ENCODE data around the gene NSG1. TPM values are rescaled to one million over a fixed set of nuclear protein-coding genes. Genes with fewer than 3 reads are reported as not detected.

Gene NSG1
- total RNA-seq, 2 experiments from 2014 or later, result 10.3 to 10.4 TPM

GRCh38 chr4:4401036-4401435, 14.1 kb downstream of the NSG1 start:
- no peak overlapping the region for H3K27ac ChIP-seq (ENCODE audit: low read depth in 1 of 2, low read length in 2 of 2)
- ATAC-seq (ENCODE audit: poor library complexity) (no peak), DNase-seq (no peak)
- no peaks in the 10 kb centered on the region for H3K4me1 ChIP-seq (ENCODE audit: insufficient read depth, low read length)
- ChIA-PET POLR2A (no interaction called here), CTCF (no interaction called here)
- Mint-ChIP-seq H3K4me3 (no peak overlapping the region), H3K27ac (no peak overlapping the region), H3K4me1 (ENCODE audit: low read depth) (no peaks in the 10 kb centered on the region), H3K9me3 (no peaks in the 10 kb centered on the region), H3K27me3 (no peaks in the 10 kb centered on the region), H3K36me3 (ENCODE audit: low read depth) (peaks cover 36% of the 10 kb centered on the region)
- peaks cover 3% of the 10 kb centered on the region for H3K36me3 ChIP-seq (ENCODE audit: insufficient read depth, low read length)
- H3K27me3 ChIP-seq (ENCODE audit: control insufficient read depth in 1 of 2, insufficient read depth in 2 of 2, low read length in 2 of 2), result no peaks in the 10 kb centered on the region
- intact Hi-C loops (cut with DNase I, micrococcal nuclease), result no loop called here
- H3K4me3 ChIP-seq (ENCODE audit: low read length), result no peak overlapping the region
- H3K9me3 ChIP-seq (ENCODE audit: control insufficient read depth in 1 of 2, insufficient read depth in 1 of 2, low read length in 2 of 2), result peaks cover 4 to 5% of the 10 kb centered on the region in 2 experiments
- TF ChIP-seq CTCF (IDR thresholded peaks at IDR 0.05), result no peak

- DNase-seq (no peak), ATAC-seq (ENCODE audit: poor library complexity) (no peak)
- H3K4me3 Mint-ChIP-seq, result no peak overlapping the region
- Histone ChIP-seq H3K4me3 (ENCODE audit: low read length) (no peak overlapping the region), H3K9me3 (ENCODE audit: control insufficient read depth in 1 of 2, insufficient read depth in 1 of 2, low read length in 2 of 2) (peaks cover 0 to 4% of the 10 kb centered on the region in 2 experiments), H3K27me3 (ENCODE audit: control insufficient read depth in 1 of 2, insufficient read depth in 2 of 2, low read length in 2 of 2) (no peaks in the 10 kb centered on the region), H3K27ac (ENCODE audit: low read depth in 1 of 2, low read length in 2 of 2) (no peak overlapping the region), H3K4me1 (ENCODE audit: insufficient read depth, low read length) (no peaks in the 10 kb centered on the region), H3K36me3 (ENCODE audit: insufficient read depth, low read length) (peaks cover 3% of the 10 kb centered on the region)
- intact Hi-C loops (cut with DNase I, micrococcal nuclease), result no loop called here
- TF ChIP-seq CTCF (IDR thresholded peaks at IDR 0.05), result no peak
- peaks cover 29% of the 10 kb centered on the region for H3K36me3 Mint-ChIP-seq (ENCODE audit: low read depth)
- ChIA-PET CTCF (no interaction called here), POLR2A (no interaction called here)
- no peaks in the 10 kb centered on the region for H3K9me3 Mint-ChIP-seq
- no peaks in the 10 kb centered on the region for H3K27me3 Mint-ChIP-seq
- H3K4me1 Mint-ChIP-seq (ENCODE audit: low read depth), result no peaks in the 10 kb centered on the region
- H3K27ac Mint-ChIP-seq, result no peak overlapping the region
Measured at GRCh38 chr4:4402966-4403365, 16.1 kb downstream of the NSG1 start.

- H3K4me1 Mint-ChIP-seq (ENCODE audit: low read depth), result no peaks in the 10 kb centered on the region
- ChIA-PET POLR2A (no interaction called here), CTCF (no interaction called here)
- intact Hi-C loops (cut with DNase I, micrococcal nuclease), result no loop called here
- H3K9me3 Mint-ChIP-seq, result no peaks in the 10 kb centered on the region
- no peak overlapping the region for H3K4me3 Mint-ChIP-seq
- peaks cover 19% of the 10 kb centered on the region for H3K36me3 Mint-ChIP-seq (ENCODE audit: low read depth)
- no peak for TF ChIP-seq CTCF (IDR thresholded peaks at IDR 0.05)
- Histone ChIP-seq H3K27ac (ENCODE audit: low read depth in 1 of 2, low read length in 2 of 2) (no peak overlapping the region), H3K9me3 (ENCODE audit: control insufficient read depth in 1 of 2, insufficient read depth in 1 of 2, low read length in 2 of 2) (no peaks in the 10 kb centered on the region), H3K4me3 (ENCODE audit: low read length) (no peak overlapping the region), H3K27me3 (ENCODE audit: control insufficient read depth in 1 of 2, insufficient read depth in 2 of 2, low read length in 2 of 2) (no peaks in the 10 kb centered on the region), H3K36me3 (ENCODE audit: insufficient read depth, low read length) (peaks cover 3% of the 10 kb centered on the region), H3K4me1 (ENCODE audit: insufficient read depth, low read length) (no peaks in the 10 kb centered on the region)
- H3K27me3 Mint-ChIP-seq, result no peaks in the 10 kb centered on the region
- H3K27ac Mint-ChIP-seq, result no peak overlapping the region
- ATAC-seq (ENCODE audit: poor library complexity), result no peak
- no peak for DNase-seq
Measured at GRCh38 chr4:4405358-4405962, 18.6 kb downstream of the NSG1 start.

All from CD4-positive, alpha-beta T cell (primary cell).